HCT116 (cell line): ENCODE results near the gene BAZ1B. TPM values are rescaled to one million over a fixed set of nuclear protein-coding genes. Genes with fewer than 3 reads are reported as not detected.

Experiments used
- ATAC-seq: fragments of 200-7000 bp; cut with Tn5 transposase; 2 replicates; pipeline ENCODE4 v1.9.1; 2020; ENCODE audit warnings: mild to moderate bottlenecking, moderate library complexity
- BruUV-seq: library from RNA; stranded (reverse); fragments of 400-500 nt; replicated peaks from 2 replicates; lab custom pipeline; 2021; lab: Mats Ljungman, UMichigan
- CTCF ChIA-PET: fragments of 300-600 bp; sonication (Branson Sonifier 250); formaldehyde crosslinking; loops from one replicate; lab custom pipeline; 2021; ENCODE audit warnings: antibody characterized with exemption; lab: Charles Lee
- POLR2A ChIA-PET: fragments of 300-600, 350-600 bp; sonication (Branson Sonifier 250); formaldehyde crosslinking; loops from one replicate; lab custom pipeline; 2021; ENCODE audit warnings: antibody characterized with exemption; lab: Charles Lee
- RAD21 ChIA-PET, 2 experiments: fragments of 300-600 bp; sonication (Branson Sonifier 250); formaldehyde crosslinking; loops; one replicate each; lab custom pipeline; 2023; ENCODE audit warnings: low total read pairs in 2 of 2; ENCODE audit not compliant: uncharacterized antibody in 2 of 2, unreplicated experiment in 2 of 2, low non-redundant PET in 1 of 2; lab: Charles Lee
- DNase-seq: peaks from one replicate; pipeline ENCODE4 v3.0.0-alpha.2; 2010; ENCODE audit warnings: low read depth, low spot score
- H2AFZ ChIP-seq: fragments of 200-600 bp; shearing (Covaris generic), sonication (generic); 2 replicates; pipeline ENCODE4 v1.6.1; 2017; ENCODE audit warnings: low read depth, mixed run types, mixed read lengths, antibody characterized with exemption, low read length; ENCODE audit not compliant: poor library complexity, severe bottlenecking
- H3K27ac ChIP-seq: 2 replicates; pipeline ENCODE4 v1.5.1; 2012; ENCODE audit warnings: low read depth, low read length
- H3K27me3 ChIP-seq: fragments of 200-600 bp; sonication (generic); 2 replicates; pipeline ENCODE4 v1.6.1; 2016; ENCODE audit warnings: mixed run types, low read length, mixed read lengths; ENCODE audit not compliant: insufficient read depth
- H3K36me3 ChIP-seq, 2 experiments: fragments of 200-500 bp in 1 of 2; fragments of 200-600 bp in 1 of 2; sonication (Bioruptor generic) in 1 of 2; sonication (generic) in 1 of 2; 2 replicates each; pipeline versions ENCODE4 v1.5.1 to v1.6.1; 2014 to 2016; ENCODE audit warnings: low read length in 2 of 2, inconsistent platforms in 1 of 2, mixed read lengths in 1 of 2, mixed run types in 1 of 2; ENCODE audit not compliant: insufficient read depth in 2 of 2, control insufficient read depth in 1 of 2
- H3K4me1 ChIP-seq, 2 experiments: fragments of 200-600 bp in 1 of 2; sonication (generic) in 1 of 2; 2 replicates each; pipeline versions ENCODE4 v1.5.1 to v1.6.1; 2012 to 2017; ENCODE audit warnings: low read length in 2 of 2, inconsistent platforms in 1 of 2, mild to moderate bottlenecking in 1 of 2, mixed read lengths in 1 of 2, mixed run types in 1 of 2, moderate library complexity in 1 of 2; ENCODE audit not compliant: insufficient read depth in 2 of 2, control insufficient read depth in 1 of 2
- H3K4me2 ChIP-seq: fragments of 200-600 bp; sonication (generic); 2 replicates; pipeline ENCODE4 v1.6.1; 2017; ENCODE audit warnings: mixed run types, low read length, mixed read lengths
- H3K4me3 ChIP-seq, 2 experiments: fragments of 200-600 bp in 1 of 2; sonication (generic) in 1 of 2; replicated peaks in 1 of 2; 2 replicates each; pipeline ENCODE4 v1.5.1; 2011 to 2016; ENCODE audit warnings: low read length in 2 of 2, control low read depth in 1 of 2, low read depth in 1 of 2, mild to moderate bottlenecking in 1 of 2, mixed read lengths in 1 of 2, mixed run types in 1 of 2
- H3K79me2 ChIP-seq: fragments of 200-600 bp; sonication (generic); 2 replicates; pipeline ENCODE4 v1.6.1; 2017; ENCODE audit warnings: mild to moderate bottlenecking, mixed run types, low read length, moderate library complexity, mixed read lengths; ENCODE audit not compliant: insufficient read depth
- H3K9ac ChIP-seq: fragments of 200-600 bp; sonication (generic); 2 replicates; pipeline ENCODE4 v1.6.1; 2016; ENCODE audit warnings: low read length, mixed read lengths
- H3K9me2 ChIP-seq: fragments of 200-600 bp; sonication (generic), shearing (Covaris generic); 2 replicates; pipeline ENCODE4 v1.6.1; 2017; ENCODE audit warnings: mixed run types, mild to moderate bottlenecking, moderate library complexity; ENCODE audit not compliant: insufficient read depth
- H3K9me3 ChIP-seq, 2 experiments: fragments of 200-500 bp in 1 of 2; fragments of 200-600 bp in 1 of 2; sonication (Bioruptor generic) in 1 of 2; sonication (generic) in 1 of 2; 2 replicates each; pipeline ENCODE4 v1.6.1; 2014 to 2017; ENCODE audit warnings: low read length in 2 of 2, mixed read lengths in 2 of 2, inconsistent platforms in 1 of 2, low read depth in 1 of 2, mild to moderate bottlenecking in 1 of 2, mixed run types in 1 of 2, moderate library complexity in 1 of 2; ENCODE audit not compliant: control insufficient read depth in 1 of 2, insufficient read depth in 1 of 2
- H4K20me1 ChIP-seq: fragments of 200-600 bp; sonication (generic), shearing (Covaris generic); 2 replicates; pipeline ENCODE4 v1.6.1; 2017; ENCODE audit warnings: mixed run types, mild to moderate bottlenecking, moderate library complexity; ENCODE audit not compliant: insufficient read depth
- CBX3 ChIP-seq: IDR thresholded peaks from 2 replicates; pipeline ENCODE4 v1.6.1; 2012; ENCODE audit warnings: low read depth
- CEBPB ChIP-seq: IDR thresholded peaks from 2 replicates; pipeline ENCODE4 v1.6.1; 2012; ENCODE audit warnings: low read depth
- EGR1 ChIP-seq: IDR thresholded peaks from 2 replicates; pipeline ENCODE4 v1.6.1; 2012; ENCODE audit warnings: low read depth
- ELF1 ChIP-seq: IDR thresholded peaks from 2 replicates; pipeline ENCODE4 v1.6.1; 2012; ENCODE audit warnings: low read depth, borderline replicate concordance
- EZH2 ChIP-seq: fragments of 200-600 bp; sonication (generic); IDR thresholded peaks from 2 replicates; pipeline ENCODE4 v1.6.1; 2017; ENCODE audit warnings: antibody characterized with exemption, mixed run types
- EZH2phosphoT487 ChIP-seq: fragments of 200-600 bp; IDR thresholded peaks from 2 replicates; pipeline ENCODE4 v1.6.1; 2018; ENCODE audit warnings: antibody characterized with exemption, borderline replicate concordance
- FOSL1 ChIP-seq: IDR thresholded peaks from 2 replicates; pipeline ENCODE4 v1.6.1; 2012; ENCODE audit warnings: low read depth
- JUND ChIP-seq: IDR thresholded peaks from 2 replicates; pipeline ENCODE4 v1.6.1; 2012
- MAX ChIP-seq: IDR thresholded peaks from 2 replicates; pipeline ENCODE4 v1.6.1; 2012
- POLR2A ChIP-seq: IDR thresholded peaks from 2 replicates; pipeline ENCODE4 v1.7.0; 2011; ENCODE audit warnings: borderline replicate concordance; ENCODE audit not compliant: insufficient read depth, insufficient read length; ENCODE audit errors: extremely low read depth
- RAD21 ChIP-seq: IDR thresholded peaks from 2 replicates; pipeline ENCODE4 v1.6.1; 2012; ENCODE audit warnings: low read depth, mild to moderate bottlenecking
- SIN3A ChIP-seq: IDR thresholded peaks from 2 replicates; pipeline ENCODE4 v1.6.1; 2012; ENCODE audit warnings: low read depth
- SP1 ChIP-seq: IDR thresholded peaks from 2 replicates; pipeline ENCODE4 v1.6.1; 2012; ENCODE audit warnings: low read depth
- YY1 ChIP-seq: IDR thresholded peaks from 2 replicates; pipeline ENCODE4 v1.6.1; 2011; ENCODE audit warnings: low read length, low read depth, moderate library complexity, mild to moderate bottlenecking; ENCODE audit not compliant: insufficient replicate concordance; ENCODE audit errors: extremely low read depth
- ZNF274 ChIP-seq: fragments of 200-500 bp; sonication (Bioruptor generic); IDR thresholded peaks from 2 replicates; pipeline ENCODE4 v1.6.1; 2014; ENCODE audit warnings: mild to moderate bottlenecking, low read depth, low read length, inconsistent platforms
- intact Hi-C: fragments of 100-400 bp; cut with micrococcal nuclease; formaldehyde crosslinking; loops from 2 replicates; pipeline ENCODE4 v1.10.0; 2022
- total RNA-seq: library from RNA; stranded (reverse); gene quantifications from one replicate; pipeline ENCODE4 v1.2.1, GENCODE V29; 2021; ENCODE audit not compliant: unreplicated experiment
- TF ChIP-seq, protein P1 (sequence below): IDR thresholded peaks from 2 replicates; pipeline ENCODE4 v1.6.1; 2012

The BAZ1B gene
- total RNA-seq, 1 experiment from 2014 or later = 81.1 TPM

- intact Hi-C loops = no loop called here
- no peaks in the 10 kb centered on the region for H3K9me3 ChIP-seq
- RAD21 ChIA-PET = no interaction called here
- H3K36me3 ChIP-seq = peaks cover 16 to 35% of the 10 kb centered on the region in 2 experiments
- CTCF ChIA-PET = no interaction called here
- no peaks in the 10 kb centered on the region for H3K9me2 ChIP-seq
- peaks cover 15 to 23% of the 10 kb centered on the region in 2 experiments; a peak in 3 of 4 replicates for H3K4me1 ChIP-seq
- peaks cover 22% of the 10 kb centered on the region; the same call in 1 of the 2 replicates for H4K20me1 ChIP-seq
- no peaks in the 10 kb centered on the region for H3K27me3 ChIP-seq
- BruUV-seq = no TSS peak
- no peak overlapping the region; the same call in 1 of the 2 replicates for H3K4me2 ChIP-seq
- peaks cover 81% of the 10 kb centered on the region for H3K79me2 ChIP-seq
- TF ChIP-seq, protein P1, sequence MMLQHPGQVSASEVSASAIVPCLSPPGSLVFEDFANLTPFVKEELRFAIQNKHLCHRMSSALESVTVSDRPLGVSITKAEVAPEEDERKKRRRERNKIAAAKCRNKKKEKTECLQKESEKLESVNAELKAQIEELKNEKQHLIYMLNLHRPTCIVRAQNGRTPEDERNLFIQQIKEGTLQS = no peak
- no peak overlapping the region for H3K4me3 ChIP-seq
- no peak for ATAC-seq
- POLR2A ChIA-PET = no interaction called here
- no peak for DNase-seq
- no peak overlapping the region for H3K9ac ChIP-seq
- no peak overlapping the region for H3K27ac ChIP-seq
- no peak overlapping the region for H2AFZ ChIP-seq
Observed at GRCh38 chr7:73518470-73518869, 3.6 kb downstream of the BAZ1B start.

- Histone ChIP-seq H2AFZ (no peak overlapping the region), H3K79me2 (peaks cover 92% of the 10 kb centered on the region), H3K27ac (no peak overlapping the region), H3K36me3 (peaks cover 21 to 41% of the 10 kb centered on the region in 2 experiments), H3K27me3 (no peaks in the 10 kb centered on the region), H3K9ac (no peak overlapping the region), H3K4me3 (no peak overlapping the region), H3K9me2 (no peaks in the 10 kb centered on the region), H4K20me1 (peaks cover 22% of the 10 kb centered on the region; the same call in 1 of the 2 replicates), H3K4me1 (peaks cover 10 to 16% of the 10 kb centered on the region in 2 experiments; a peak in 3 of 4 replicates), H3K4me2 (no peak overlapping the region), H3K9me3 (no peaks in the 10 kb centered on the region)
- ATAC-seq (no peak), DNase-seq (no peak)
- BruUV-seq = no TSS peak
- ChIA-PET CTCF (no interaction called here), POLR2A (no interaction called here), RAD21 (no interaction called here)
- intact Hi-C loops = no loop called here
- TF ChIP-seq MAX (no peak), JUND (no peak), EZH2 (no peak), ZNF274 (no peak), SP1 (no peak), CBX3 (no peak), EGR1 (no peak), EZH2phosphoT487 (no peak), RAD21 (no peak), FOSL1 (no peak), CEBPB (no peak), SIN3A (no peak), POLR2A (no peak), YY1 (no peak), ELF1 (no peak)
- TF ChIP-seq, protein P1 = no peak
Observed at GRCh38 chr7:73517241-73517995, 4.7 kb downstream of the BAZ1B start.
